Measurements from ENCODE around the gene CELF4.

The CELF4 gene

DNA sequence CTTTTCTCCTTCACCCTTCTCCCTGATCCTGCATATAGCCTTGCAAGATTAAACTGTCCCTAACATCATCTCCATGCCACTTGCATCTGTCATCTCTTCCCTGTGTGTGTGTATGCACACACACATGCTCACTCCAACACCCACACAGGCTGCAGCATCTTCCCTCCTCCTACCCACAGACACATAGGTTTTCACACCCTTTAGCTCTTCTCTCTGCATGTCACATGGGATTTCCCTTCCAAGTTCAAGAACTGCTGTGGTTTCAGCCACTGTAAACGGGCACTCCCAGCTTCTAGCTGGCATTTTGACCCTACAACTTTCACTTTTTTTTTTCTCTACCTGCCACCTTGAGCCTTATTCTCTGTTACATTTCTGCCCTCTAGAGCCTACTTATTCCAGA lies 6.4 kb downstream of the CELF4 start:
- H3K9me3 ChIP-seq (ENCODE audit: control insufficient read depth, low read length) = no peaks in the 10 kb centered on the region
- no peaks in the 10 kb centered on the region for H3K4me1 ChIP-seq (ENCODE audit: control insufficient read depth, insufficient read depth, low read length)
- H3K9ac ChIP-seq (ENCODE audit: low read length) = no peak overlapping the region
- peaks cover 70% of the 10 kb centered on the region for H3K27me3 ChIP-seq (replicated peaks; ENCODE audit: control insufficient read depth, insufficient read depth, low read length)
- no peak for DNase-seq (ENCODE audit: low read depth)
- no peaks in the 10 kb centered on the region for H3K36me3 ChIP-seq (ENCODE audit: control insufficient read depth, insufficient read depth, low read length, severe bottlenecking)
- no peak overlapping the region for H3K4me3 ChIP-seq (ENCODE audit: low read length)

DNA sequence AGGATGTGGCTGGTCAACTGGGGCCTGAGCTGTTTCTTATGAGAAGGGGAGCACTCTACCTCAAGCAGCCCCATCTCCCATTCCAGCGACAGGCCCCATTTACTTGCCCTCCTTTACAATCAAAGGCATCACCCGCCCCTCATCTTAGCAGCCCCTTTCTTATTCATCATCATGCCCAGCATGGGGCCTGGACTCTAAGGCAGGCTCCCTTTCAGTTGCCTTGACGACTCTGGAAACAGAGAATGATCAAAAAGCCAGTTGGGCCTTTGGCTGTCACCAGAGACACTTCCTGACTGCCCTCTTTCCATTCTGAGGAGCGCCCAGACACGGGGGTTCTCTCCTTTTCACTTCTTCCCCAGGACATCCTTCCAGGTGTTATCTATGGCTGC lies 11.2 kb downstream of the CELF4 start:
- Histone ChIP-seq H3K36me3 (ENCODE audit: control insufficient read depth, insufficient read depth, low read length, severe bottlenecking) (no peaks in the 10 kb centered on the region), H3K27me3 (replicated peaks; ENCODE audit: control insufficient read depth, insufficient read depth, low read length) (peaks cover 56% of the 10 kb centered on the region), H3K9me3 (ENCODE audit: control insufficient read depth, low read length) (no peaks in the 10 kb centered on the region), H3K4me3 (ENCODE audit: low read length) (no peak overlapping the region), H3K4me1 (ENCODE audit: control insufficient read depth, insufficient read depth, low read length) (no peaks in the 10 kb centered on the region), H3K9ac (ENCODE audit: low read length) (no peak overlapping the region)
- no peak for DNase-seq (ENCODE audit: low read depth)

DNA sequence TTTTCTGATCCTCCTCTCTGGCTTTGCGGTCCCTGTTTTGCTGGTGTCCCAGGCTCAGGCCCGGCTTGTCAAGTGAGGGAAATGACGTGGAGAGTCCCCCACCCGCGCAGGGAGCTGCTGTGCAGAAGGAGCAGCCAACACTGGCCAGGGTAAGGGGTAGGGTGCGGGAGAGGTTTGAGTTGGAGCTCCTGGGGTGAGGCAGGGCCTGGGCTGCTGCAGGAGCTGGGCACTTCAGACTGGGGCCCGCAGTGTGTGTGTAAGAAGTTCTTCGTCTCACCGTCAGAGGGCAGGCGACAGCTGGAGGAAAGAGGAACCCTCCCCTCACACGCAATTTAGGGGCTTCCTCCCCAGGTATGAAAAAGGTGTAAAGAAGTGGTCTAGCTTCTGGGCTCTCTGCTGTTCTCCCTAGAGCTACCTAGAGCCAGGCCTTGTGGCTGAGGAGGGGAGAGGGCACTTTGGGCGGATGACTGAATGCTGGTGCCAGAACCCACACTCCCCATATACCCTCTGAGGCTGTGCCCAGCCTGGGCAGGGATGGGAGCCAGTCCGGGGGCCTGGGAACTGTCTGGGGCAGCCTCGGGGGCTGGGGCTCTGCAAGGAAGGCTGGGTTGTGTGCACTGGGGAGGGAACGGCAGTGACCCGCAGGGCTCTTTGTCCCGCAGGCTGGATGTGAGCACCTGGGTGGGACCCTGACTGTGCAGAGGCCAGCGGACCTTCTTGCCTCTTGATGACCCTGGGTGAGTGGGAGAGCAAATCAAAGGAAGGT lies 11.8 kb downstream of the CELF4 start:
- H3K27me3 ChIP-seq (replicated peaks; ENCODE audit: control insufficient read depth, insufficient read depth, low read length) = peaks cover 55% of the 10 kb centered on the region
- H3K9ac ChIP-seq (ENCODE audit: low read length) = no peak overlapping the region
- no peaks in the 10 kb centered on the region for H3K36me3 ChIP-seq (ENCODE audit: control insufficient read depth, insufficient read depth, low read length, severe bottlenecking)
- no peak overlapping the region for H3K4me3 ChIP-seq (ENCODE audit: low read length)
- no peaks in the 10 kb centered on the region for H3K4me1 ChIP-seq (ENCODE audit: control insufficient read depth, insufficient read depth, low read length)
- DNase-seq (ENCODE audit: low read depth) = no peak
- H3K9me3 ChIP-seq (ENCODE audit: control insufficient read depth, low read length) = no peaks in the 10 kb centered on the region

DNA sequence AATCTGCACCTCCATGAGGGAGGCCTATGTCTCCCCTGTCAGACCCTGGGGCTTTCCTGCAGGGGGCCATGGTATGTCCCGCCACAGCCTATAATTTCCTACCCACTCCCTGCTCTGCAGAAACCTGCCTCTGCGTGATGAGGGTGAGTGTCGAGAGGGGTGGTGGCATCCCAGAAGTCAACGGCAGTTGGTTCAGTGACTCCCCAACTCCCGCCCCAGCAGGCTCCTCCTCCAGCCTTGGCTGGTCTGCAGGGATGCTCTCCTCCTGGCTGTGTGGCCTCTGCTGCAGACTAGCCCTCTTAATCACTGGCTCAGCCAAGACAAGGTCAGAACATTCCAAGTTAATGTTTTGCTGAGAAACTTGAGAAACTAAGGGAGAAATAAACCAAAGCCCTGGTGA lies 13.3 kb downstream of the CELF4 start:
- no peaks in the 10 kb centered on the region for H3K9me3 ChIP-seq (ENCODE audit: control insufficient read depth, low read length)
- H3K4me3 ChIP-seq (ENCODE audit: low read length) = no peak overlapping the region
- DNase-seq (ENCODE audit: low read depth) = no peak

DNA sequence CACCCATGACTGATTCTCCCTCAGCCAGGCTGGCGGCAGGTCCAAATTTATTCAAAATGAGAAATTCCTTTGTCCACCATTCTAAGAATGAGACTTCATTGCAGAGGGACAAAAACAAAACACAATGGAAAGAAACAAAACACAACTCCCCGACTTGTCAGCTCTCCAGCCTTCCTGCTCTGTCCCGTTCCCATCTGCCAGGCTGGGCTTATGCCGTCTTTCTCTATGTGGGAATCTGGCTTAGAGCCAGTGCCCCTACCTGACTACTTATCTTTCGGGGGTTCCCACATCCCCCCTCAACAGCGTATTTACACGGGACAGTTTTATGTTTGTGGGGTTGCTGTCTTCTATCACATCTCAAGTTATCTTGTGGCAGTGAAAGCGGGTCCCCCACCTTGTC lies 13.8 kb downstream of the CELF4 start:
- no peak overlapping the region for H3K9ac ChIP-seq (ENCODE audit: low read length)
- H3K27me3 ChIP-seq (replicated peaks; ENCODE audit: control insufficient read depth, insufficient read depth, low read length) = peaks cover 64% of the 10 kb centered on the region
- H3K4me3 ChIP-seq (ENCODE audit: low read length) = no peak overlapping the region
- DNase-seq (ENCODE audit: low read depth) = no peak
- no peaks in the 10 kb centered on the region for H3K4me1 ChIP-seq (ENCODE audit: control insufficient read depth, insufficient read depth, low read length)
- H3K9me3 ChIP-seq (ENCODE audit: control insufficient read depth, low read length) = no peaks in the 10 kb centered on the region
- H3K36me3 ChIP-seq (ENCODE audit: control insufficient read depth, insufficient read depth, low read length, severe bottlenecking) = no peaks in the 10 kb centered on the region

More for the DNA sequence above, 13.3 kb downstream of the CELF4 start:
- H3K9ac ChIP-seq (ENCODE audit: low read length) = no peak overlapping the region
- no peaks in the 10 kb centered on the region for H3K36me3 ChIP-seq (ENCODE audit: control insufficient read depth, insufficient read depth, low read length, severe bottlenecking)
- peaks cover 65% of the 10 kb centered on the region for H3K27me3 ChIP-seq (replicated peaks; ENCODE audit: control insufficient read depth, insufficient read depth, low read length)
- H3K4me1 ChIP-seq (ENCODE audit: control insufficient read depth, insufficient read depth, low read length) = no peaks in the 10 kb centered on the region

DNA sequence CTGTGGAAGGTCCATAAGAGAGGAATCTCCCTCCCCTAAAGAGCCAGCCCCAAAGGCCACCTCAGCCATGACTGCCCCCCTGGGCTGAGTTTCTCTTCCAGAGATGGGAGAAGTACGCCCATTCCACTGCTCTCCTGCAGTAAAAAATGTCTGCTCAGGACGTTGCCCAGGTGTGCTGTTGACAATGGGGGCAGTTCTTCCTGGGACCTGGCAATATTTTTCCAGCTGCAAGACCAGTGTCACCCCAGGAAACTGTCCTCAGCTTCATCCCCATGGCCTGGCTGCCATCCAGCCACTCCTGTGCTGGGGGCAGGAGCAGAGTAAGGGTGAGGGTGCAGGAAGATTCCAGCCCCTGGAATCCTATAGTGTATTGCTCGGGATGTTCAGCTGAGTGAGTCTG lies 14.3 kb downstream of the CELF4 start:
- Histone ChIP-seq H3K9ac (ENCODE audit: low read length) (no peak overlapping the region), H3K4me1 (ENCODE audit: control insufficient read depth, insufficient read depth, low read length) (no peaks in the 10 kb centered on the region), H3K4me3 (ENCODE audit: low read length) (no peak overlapping the region), H3K27me3 (replicated peaks; ENCODE audit: control insufficient read depth, insufficient read depth, low read length) (peaks cover 64% of the 10 kb centered on the region), H3K9me3 (ENCODE audit: control insufficient read depth, low read length) (no peaks in the 10 kb centered on the region), H3K36me3 (ENCODE audit: control insufficient read depth, insufficient read depth, low read length, severe bottlenecking) (no peaks in the 10 kb centered on the region)
- no peak for DNase-seq (ENCODE audit: low read depth)

DNA sequence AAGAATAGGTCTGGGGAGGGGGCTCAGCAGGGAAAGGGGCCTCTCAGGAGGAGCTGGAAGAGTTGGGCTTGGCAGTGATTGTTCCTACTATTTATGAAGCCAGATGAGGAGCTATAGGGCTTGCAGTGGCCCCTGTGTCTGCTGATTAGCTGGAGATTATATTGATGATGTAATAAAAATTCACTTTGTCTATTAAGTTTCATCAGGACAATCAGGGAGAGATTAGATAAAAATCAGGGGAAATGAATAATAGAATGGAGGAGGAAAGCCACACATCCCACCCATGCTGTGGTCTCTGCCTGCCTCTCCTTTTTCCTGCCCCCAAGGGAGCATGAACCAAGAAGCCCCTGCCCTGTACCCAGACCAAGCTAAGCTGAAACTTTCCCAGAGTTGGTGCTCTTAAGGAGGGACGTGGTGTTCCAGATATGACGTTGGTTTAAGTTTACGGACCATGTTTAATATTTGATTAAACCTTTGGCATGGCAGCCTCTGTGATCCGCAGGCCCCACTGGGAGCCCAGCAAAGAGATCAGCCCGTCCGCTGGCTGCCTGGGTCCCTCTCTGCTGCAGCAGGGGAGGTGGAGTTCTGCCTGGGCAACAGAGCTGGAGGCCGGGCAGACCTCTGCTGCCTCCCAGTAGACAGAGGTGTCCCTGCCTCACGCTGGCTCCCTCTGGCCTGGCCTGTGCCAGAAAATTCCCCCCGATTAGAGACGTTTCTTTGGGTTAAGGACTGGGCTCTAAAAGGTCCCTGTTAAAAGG lies 15.3 kb downstream of the CELF4 start:
- Histone ChIP-seq H3K36me3 (ENCODE audit: control insufficient read depth, insufficient read depth, low read length, severe bottlenecking) (no peaks in the 10 kb centered on the region), H3K9me3 (ENCODE audit: control insufficient read depth, low read length) (no peaks in the 10 kb centered on the region), H3K4me1 (ENCODE audit: control insufficient read depth, insufficient read depth, low read length) (no peaks in the 10 kb centered on the region), H3K27me3 (replicated peaks; ENCODE audit: control insufficient read depth, insufficient read depth, low read length) (peaks cover 64% of the 10 kb centered on the region), H3K9ac (ENCODE audit: low read length) (no peak overlapping the region), H3K4me3 (ENCODE audit: low read length) (no peak overlapping the region)
- no peak for DNase-seq (ENCODE audit: low read depth)

DNA sequence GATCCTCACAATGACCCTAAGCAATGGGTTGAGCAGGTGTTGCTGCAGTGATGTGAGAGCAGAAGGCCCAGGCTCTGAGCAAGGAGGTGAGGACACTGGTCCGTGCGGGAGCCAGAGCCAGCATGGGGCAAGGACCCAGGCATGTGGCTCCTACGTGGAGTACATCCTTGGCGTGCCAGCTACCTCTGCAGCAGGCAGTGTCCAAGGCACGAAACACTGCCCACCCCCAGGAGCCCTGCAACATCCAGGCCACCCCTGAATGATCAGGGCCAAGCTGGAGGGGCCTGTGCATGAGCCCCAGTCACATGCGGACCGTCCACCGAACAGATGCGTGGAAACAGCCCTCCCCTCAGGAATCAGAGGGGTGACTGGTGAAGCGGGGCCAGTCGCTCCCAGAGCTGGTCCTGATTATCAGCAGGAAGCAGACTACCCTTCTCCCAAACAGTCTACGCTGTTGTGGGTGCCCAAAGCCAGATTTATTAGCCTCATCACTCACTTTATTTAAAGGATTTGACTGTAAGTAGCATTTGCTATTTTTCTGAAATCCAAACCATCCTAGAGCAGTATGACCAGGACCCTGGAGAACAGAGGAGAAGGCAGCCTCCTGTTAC lies 16.8 kb downstream of the CELF4 start:
- Histone ChIP-seq H3K27me3 (replicated peaks; ENCODE audit: control insufficient read depth, insufficient read depth, low read length) (peaks cover 63% of the 10 kb centered on the region), H3K4me3 (ENCODE audit: low read length) (no peak overlapping the region), H3K9ac (ENCODE audit: low read length) (no peak overlapping the region), H3K4me1 (ENCODE audit: control insufficient read depth, insufficient read depth, low read length) (no peaks in the 10 kb centered on the region), H3K36me3 (ENCODE audit: control insufficient read depth, insufficient read depth, low read length, severe bottlenecking) (no peaks in the 10 kb centered on the region), H3K9me3 (ENCODE audit: control insufficient read depth, low read length) (no peaks in the 10 kb centered on the region)
- DNase-seq (ENCODE audit: low read depth) = no peak

DNA sequence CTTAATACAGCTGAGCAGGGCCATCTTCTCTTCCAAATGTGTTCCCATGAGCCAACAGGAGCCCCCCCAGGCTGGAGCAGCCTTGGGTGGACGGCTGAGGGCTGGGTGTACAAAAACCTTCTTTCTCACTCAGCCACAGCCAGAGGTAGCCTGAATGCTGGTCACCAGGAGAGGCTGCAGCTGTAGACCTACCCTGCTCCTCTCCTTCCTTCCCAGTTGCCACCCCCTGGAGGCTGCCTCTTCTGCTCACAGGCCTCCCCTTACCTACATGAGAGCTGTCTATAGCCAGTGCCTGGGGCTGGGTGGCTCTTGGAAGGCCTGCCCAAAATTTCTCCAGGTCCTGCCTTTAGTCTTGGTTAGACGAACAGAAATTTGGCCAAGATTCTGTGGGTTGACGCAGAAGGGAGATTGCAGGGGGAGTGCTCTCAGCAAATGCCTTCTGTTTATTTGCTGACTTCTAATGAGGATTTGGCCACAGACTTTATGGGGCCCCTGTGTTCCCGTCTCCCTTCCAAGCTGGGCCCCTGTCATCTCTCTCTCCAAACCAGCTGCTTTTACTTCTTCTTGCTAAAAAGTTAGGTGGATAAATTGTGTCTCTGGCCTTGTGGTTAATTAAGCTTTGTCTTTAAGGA lies 18.3 kb downstream of the CELF4 start:
- H3K9ac ChIP-seq (ENCODE audit: low read length) = no peak overlapping the region
- H3K4me1 ChIP-seq (ENCODE audit: control insufficient read depth, insufficient read depth, low read length) = no peaks in the 10 kb centered on the region
- no peaks in the 10 kb centered on the region for H3K36me3 ChIP-seq (ENCODE audit: control insufficient read depth, insufficient read depth, low read length, severe bottlenecking)
- no peak for DNase-seq (ENCODE audit: low read depth)
- H3K4me3 ChIP-seq (ENCODE audit: low read length) = no peak overlapping the region
- H3K27me3 ChIP-seq (replicated peaks; ENCODE audit: control insufficient read depth, insufficient read depth, low read length) = peaks cover 74% of the 10 kb centered on the region
- no peaks in the 10 kb centered on the region for H3K9me3 ChIP-seq (ENCODE audit: control insufficient read depth, low read length)

DNA sequence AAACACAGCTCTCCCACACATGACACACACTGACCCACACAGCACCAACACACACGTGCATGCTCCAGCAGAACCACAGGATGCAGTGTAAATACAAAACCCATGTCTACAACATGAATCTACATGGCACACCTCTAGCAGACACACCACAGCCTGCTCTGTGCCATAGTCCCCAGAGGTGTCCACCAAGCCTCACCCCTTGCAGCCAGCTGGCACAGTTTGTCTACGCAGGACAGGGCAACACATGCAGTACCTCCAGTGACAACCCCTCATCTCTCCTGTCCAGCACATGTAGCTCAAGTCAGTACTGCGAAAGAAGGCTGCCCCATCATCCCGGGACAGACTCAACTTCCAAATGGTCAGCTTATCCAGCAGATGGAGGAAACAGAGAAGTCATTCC lies 18.9 kb downstream of the CELF4 start:
- H3K9ac ChIP-seq (ENCODE audit: low read length) = no peak overlapping the region
- peaks cover 77% of the 10 kb centered on the region for H3K27me3 ChIP-seq (replicated peaks; ENCODE audit: control insufficient read depth, insufficient read depth, low read length)
- no peaks in the 10 kb centered on the region for H3K36me3 ChIP-seq (ENCODE audit: control insufficient read depth, insufficient read depth, low read length, severe bottlenecking)
- no peak for DNase-seq (ENCODE audit: low read depth)
- no peak overlapping the region for H3K4me3 ChIP-seq (ENCODE audit: low read length)
- H3K4me1 ChIP-seq (ENCODE audit: control insufficient read depth, insufficient read depth, low read length) = no peaks in the 10 kb centered on the region
- no peaks in the 10 kb centered on the region for H3K9me3 ChIP-seq (ENCODE audit: control insufficient read depth, low read length)

DNA sequence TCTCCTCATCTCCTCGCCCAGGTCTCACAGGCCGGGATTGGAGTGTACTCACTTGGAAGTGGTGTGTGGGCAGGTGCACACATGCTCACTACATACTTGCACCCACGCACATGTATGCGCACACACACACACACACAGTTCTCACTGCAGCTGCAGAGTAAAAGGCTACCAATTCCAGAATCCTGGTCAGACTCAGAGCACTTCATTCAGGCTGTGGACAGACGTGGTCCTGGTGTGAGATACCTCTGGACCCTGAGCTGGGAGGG lies 19.4 kb downstream of the CELF4 start:
- Histone ChIP-seq H3K4me1 (ENCODE audit: control insufficient read depth, insufficient read depth, low read length) (no peaks in the 10 kb centered on the region), H3K4me3 (ENCODE audit: low read length) (no peak overlapping the region), H3K36me3 (ENCODE audit: control insufficient read depth, insufficient read depth, low read length, severe bottlenecking) (no peaks in the 10 kb centered on the region), H3K9me3 (ENCODE audit: control insufficient read depth, low read length) (no peaks in the 10 kb centered on the region), H3K27me3 (replicated peaks; ENCODE audit: control insufficient read depth, insufficient read depth, low read length) (peaks cover 80% of the 10 kb centered on the region), H3K9ac (ENCODE audit: low read length) (no peak overlapping the region)
- DNase-seq (ENCODE audit: low read depth) = no peak
